Gastroesophageal sphincter (tissue), 4 donors: ENCODE results near the gene MAP2K3. TPM values are rescaled to one million over a fixed set of nuclear protein-coding genes. Genes with fewer than 3 reads are reported as not detected.
"Not testable (repeated sequence)": the region's sequence is repeated elsewhere in the genome, so short reads cannot be mapped to it uniquely, and the experiment has no call there.

ENCODE experiments used
- ATAC-seq: fragments of 150-250 bp; one replicate; pipeline ENCODE4 v1.9.1; 2016; ENCODE audit warnings: mild to moderate bottlenecking, moderate library complexity
- H3K27ac ChIP-seq, 4 donors: fragments of 200-600 bp; sonication (generic) in 3 of 4; 1 replicate in 3 of 4; 2 replicates in 1 of 4; pipeline ENCODE4 v1.5.1; 2016 to 2019
- H3K27me3 ChIP-seq: fragments of 200-600 bp; sonication (generic); one replicate; pipeline ENCODE4 v1.5.1; 2019
- H3K36me3 ChIP-seq, 2 donors: fragments of 200-600 bp; sonication (generic); one replicate each; pipeline ENCODE4 v1.5.1; 2019; ENCODE audit warnings: control low read depth in 1 of 2
- H3K4me1 ChIP-seq, 3 donors: fragments of 200-600 bp; sonication (generic); 1 replicate in 2 of 3; 2 replicates in 1 of 3; pipeline ENCODE4 v1.5.1; 2016 to 2019; ENCODE audit warnings: control low read depth in 2 of 3
- H3K4me3 ChIP-seq, 2 donors: fragments of 200-600 bp; sonication (generic); one replicate each; pipeline ENCODE4 v1.5.1; 2019; ENCODE audit warnings: mild to moderate bottlenecking in 1 of 2, moderate library complexity in 1 of 2
- H3K9me3 ChIP-seq, 3 donors: fragments of 200-600 bp; sonication (generic); one replicate each; pipeline ENCODE4 v1.5.1; 2017 to 2019; ENCODE audit warnings: control low read depth in 2 of 3
- EP300 ChIP-seq: sonication (generic); formaldehyde crosslinking; IDR thresholded peaks from one replicate; pipeline ENCODE4 v1.6.1; 2017; ENCODE audit warnings: antibody characterized with exemption, mild to moderate bottlenecking
- POLR2A ChIP-seq, 2 donors: fragments of 450-650 bp; IDR thresholded peaks; one replicate each; pipeline ENCODE4 v1.6.1; 2017; ENCODE audit warnings: antibody characterized with exemption in 2 of 2, mild to moderate bottlenecking in 2 of 2, moderate library complexity in 1 of 2
- POLR2AphosphoS5 ChIP-seq: sonication (generic); formaldehyde crosslinking; IDR thresholded peaks from one replicate; pipeline ENCODE4 v1.6.1; 2017; ENCODE audit warnings: antibody characterized with exemption
- WGBS, 2 donors: methylation state at CpG; one replicate each; pipeline ENCODE4 v1.1.5; 2018; ENCODE audit warnings: low coverage in 1 of 2; 5-methylcytosine and 5-hydroxymethylcytosine counted together
- total RNA-seq, 4 donors: library from RNA; depleted of rRNA; stranded (reverse); fragments of >200 nt; gene quantifications; one replicate each; pipeline ENCODE4 v1.1.0, GENCODE V29; 2016
- TF ChIP-seq, protein P1 (sequence below), 4 experiments: fragments of 200-600 bp in 2 of 4; fragments of 450-650 bp in 2 of 4; sonication (generic) in 1 of 4; IDR thresholded peaks; one replicate each; pipeline ENCODE4 v1.5.1; 2017 to 2019; ENCODE audit warnings: antibody characterized with exemption in 4 of 4, mild to moderate bottlenecking in 2 of 4, moderate library complexity in 2 of 4

The MAP2K3 gene
- total RNA-seq, 4 donors from 2014 or later: 18.3 to 46.2 (median 35.2) TPM

DNA sequence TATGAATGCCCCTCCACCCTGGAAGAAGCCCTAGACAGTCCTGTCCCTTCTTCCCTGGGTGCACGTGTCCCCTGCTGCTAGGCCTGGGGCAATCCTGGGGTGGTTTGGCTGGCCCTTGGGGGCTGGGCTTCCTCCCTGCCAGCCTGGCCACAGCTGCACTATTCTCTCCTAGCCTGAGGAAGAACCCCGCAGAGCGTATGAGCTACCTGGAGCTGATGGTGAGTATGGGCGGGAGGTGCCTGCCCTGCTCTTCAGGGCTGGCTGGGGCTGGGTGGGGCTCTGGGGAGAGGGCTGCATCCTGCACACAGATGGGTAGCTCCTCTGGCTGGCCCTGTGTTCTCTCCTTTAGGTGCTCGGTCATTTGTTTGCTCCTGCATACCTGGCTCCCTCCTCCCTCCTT lies 28.8 kb downstream of the MAP2K3 start:
- Histone ChIP-seq H3K36me3 (peaks cover 0 to 63% of the 10 kb centered on the region in 2 donors), H3K27ac (no peak overlapping the region), H3K4me3 (no peak overlapping the region), H3K4me1 (peaks cover 0 to 24% (median 4%) of the 10 kb centered on the region in 3 donors), H3K9me3 (peaks cover 0 to 9% (median 0%) of the 10 kb centered on the region in 3 donors), H3K27me3 (no peaks in the 10 kb centered on the region)
- 100% methylated on average over 2 of the region's 5 CpGs; no CpG with 5 or more reads in 1 of the 2 donors for WGBS, 2 donors
- TF ChIP-seq POLR2A (IDR thresholded peaks at IDR 0.05) (no peak), POLR2AphosphoS5 (no peak), EP300 (no peak)
- TF ChIP-seq, protein P1, sequence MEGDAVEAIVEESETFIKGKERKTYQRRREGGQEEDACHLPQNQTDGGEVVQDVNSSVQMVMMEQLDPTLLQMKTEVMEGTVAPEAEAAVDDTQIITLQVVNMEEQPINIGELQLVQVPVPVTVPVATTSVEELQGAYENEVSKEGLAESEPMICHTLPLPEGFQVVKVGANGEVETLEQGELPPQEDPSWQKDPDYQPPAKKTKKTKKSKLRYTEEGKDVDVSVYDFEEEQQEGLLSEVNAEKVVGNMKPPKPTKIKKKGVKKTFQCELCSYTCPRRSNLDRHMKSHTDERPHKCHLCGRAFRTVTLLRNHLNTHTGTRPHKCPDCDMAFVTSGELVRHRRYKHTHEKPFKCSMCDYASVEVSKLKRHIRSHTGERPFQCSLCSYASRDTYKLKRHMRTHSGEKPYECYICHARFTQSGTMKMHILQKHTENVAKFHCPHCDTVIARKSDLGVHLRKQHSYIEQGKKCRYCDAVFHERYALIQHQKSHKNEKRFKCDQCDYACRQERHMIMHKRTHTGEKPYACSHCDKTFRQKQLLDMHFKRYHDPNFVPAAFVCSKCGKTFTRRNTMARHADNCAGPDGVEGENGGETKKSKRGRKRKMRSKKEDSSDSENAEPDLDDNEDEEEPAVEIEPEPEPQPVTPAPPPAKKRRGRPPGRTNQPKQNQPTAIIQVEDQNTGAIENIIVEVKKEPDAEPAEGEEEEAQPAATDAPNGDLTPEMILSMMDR (IDR thresholded peaks at IDR 0.05): no peak
- ATAC-seq: no peak

DNA sequence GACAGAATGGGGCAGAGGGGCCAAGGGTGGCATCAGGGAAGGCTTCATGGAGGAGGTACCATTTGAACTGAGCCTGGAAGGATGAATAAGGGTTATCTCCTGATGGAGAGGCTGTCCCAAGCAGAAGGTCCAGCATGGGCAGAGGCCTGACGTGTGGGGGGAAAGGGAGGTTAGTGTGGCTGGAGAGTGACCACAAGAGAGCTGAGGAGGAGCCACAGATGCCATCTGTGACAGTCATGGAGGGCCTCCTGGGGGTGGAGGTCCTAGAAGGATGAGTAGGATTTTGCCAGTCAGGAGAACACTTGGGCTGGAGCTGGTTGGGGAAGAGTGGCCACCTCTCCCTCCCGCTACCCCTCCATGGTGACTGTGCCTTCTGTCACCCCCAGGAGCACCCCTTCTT lies 29.2 kb downstream of the MAP2K3 start:
- not testable (repeated sequence) for ATAC-seq, H3K27me3 ChIP-seq, H3K4me3 ChIP-seq, H3K9me3 ChIP-seq
- 60% methylated on average over 2 of the region's 2 CpGs; no CpG with 5 or more reads in 1 of the 2 donors for WGBS, 2 donors
- H3K27ac ChIP-seq: peak overlapping the region in 1 of 4 donors; percentile 40
- peaks cover 0 to 24% (median 4%) of the 10 kb centered on the region in 3 donors for H3K4me1 ChIP-seq
- H3K36me3 ChIP-seq: peaks cover 0 to 58% of the 10 kb centered on the region in 2 donors

DNA sequence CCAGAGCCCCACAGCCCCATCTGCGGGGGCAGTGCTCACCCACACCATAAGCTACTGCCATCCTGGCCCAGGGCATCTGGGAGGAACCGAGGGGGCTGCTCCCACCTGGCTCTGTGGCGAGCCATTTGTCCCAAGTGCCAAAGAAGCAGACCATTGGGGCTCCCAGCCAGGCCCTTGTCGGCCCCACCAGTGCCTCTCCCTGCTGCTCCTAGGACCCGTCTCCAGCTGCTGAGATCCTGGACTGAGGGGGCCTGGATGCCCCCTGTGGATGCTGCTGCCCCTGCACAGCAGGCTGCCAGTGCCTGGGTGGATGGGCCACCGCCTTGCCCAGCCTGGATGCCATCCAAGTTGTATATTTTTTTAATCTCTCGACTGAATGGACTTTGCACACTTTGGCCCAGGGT lies 29.8 kb downstream of the MAP2K3 start:
- Histone ChIP-seq H3K36me3 (peaks cover 0 to 53% of the 10 kb centered on the region in 2 donors), H3K4me1 (peaks cover 0 to 24% (median 4%) of the 10 kb centered on the region in 3 donors), H3K27ac (peak overlapping the region in 1 of 4 donors; percentile 40)
- no CpG with 5 or more reads among the region's 7 CpGs for WGBS, 2 donors
- H3K4me3 ChIP-seq, H3K9me3 ChIP-seq, H3K27me3 ChIP-seq, ATAC-seq: not testable (repeated sequence)

DNA sequence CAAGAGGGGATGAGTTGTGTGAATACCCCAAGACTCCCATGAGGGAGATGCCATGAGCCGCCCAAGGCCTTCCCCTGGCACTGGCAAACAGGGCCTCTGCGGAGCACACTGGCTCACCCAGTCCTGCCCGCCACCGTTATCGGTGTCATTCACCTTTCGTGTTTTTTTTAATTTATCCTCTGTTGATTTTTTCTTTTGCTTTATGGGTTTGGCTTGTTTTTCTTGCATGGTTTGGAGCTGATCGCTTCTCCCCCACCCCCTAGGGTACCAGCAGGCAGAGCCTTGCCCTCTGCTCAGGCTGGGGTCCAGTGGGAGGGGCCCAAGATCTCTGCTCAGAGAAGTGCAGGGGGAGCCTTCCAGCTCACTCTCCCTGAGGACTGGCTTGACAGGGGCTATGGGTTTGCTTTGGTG lies 30.2 kb downstream of the MAP2K3 start:
- H3K4me1 ChIP-seq: peaks cover 0 to 24% (median 4%) of the 10 kb centered on the region in 3 donors
- ATAC-seq, H3K4me3 ChIP-seq, H3K27me3 ChIP-seq, H3K9me3 ChIP-seq: not testable (repeated sequence)
- peaks cover 0 to 49% of the 10 kb centered on the region in 2 donors for H3K36me3 ChIP-seq
- WGBS, 2 donors: 81 to 89% methylated on average over 5 to 7 of the region's 7 CpGs
- peak overlapping the region in 1 of 4 donors; percentile 19 for H3K27ac ChIP-seq

DNA sequence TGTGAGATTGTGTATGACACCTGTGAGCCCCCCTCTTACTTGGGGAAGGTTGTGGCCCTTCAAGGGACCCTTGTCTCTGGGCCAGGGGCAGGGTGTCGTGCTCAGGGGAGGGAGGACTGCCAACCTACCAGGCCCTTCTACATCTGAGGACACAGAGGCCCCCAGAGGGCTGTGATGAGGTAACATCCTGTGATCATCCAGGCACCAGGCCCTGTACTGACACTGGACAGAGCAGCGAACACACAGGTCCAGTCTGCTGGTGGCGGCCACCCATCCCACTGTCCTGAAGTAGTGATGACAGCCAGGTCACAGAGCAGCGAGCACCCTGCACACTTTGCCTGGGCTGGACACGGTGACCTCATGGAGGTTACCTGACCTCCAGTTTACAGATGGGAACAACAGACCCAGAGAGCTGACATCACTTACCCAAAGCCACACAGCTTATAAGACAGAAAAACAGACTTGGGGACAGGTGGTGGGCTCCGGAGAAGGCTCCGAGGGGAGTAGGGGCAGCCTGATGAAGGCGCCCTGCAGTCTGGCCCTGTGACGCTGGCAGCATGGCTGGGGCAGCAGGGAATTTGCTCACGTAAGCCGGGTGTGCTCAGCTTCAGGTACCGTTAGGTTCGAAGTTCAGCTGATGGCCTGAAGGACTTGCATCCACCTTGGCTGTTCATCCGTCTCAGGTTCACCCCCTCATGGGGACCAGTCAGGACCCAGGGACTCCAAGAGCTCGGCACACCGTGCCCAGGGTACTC lies 30.9 kb downstream of the MAP2K3 start:
- peaks cover 0 to 42% of the 10 kb centered on the region in 2 donors for H3K36me3 ChIP-seq
- not testable (repeated sequence) for H3K27me3 ChIP-seq, ATAC-seq, H3K9me3 ChIP-seq, H3K4me3 ChIP-seq
- WGBS, 2 donors: 57% methylated on average over 1 of the region's 16 CpGs; no CpG with 5 or more reads in 1 of the 2 donors
- H3K27ac ChIP-seq: peak overlapping the region in 2 of 4 donors; percentile 23 to 24
- H3K4me1 ChIP-seq: peaks cover 0 to 20% (median 4%) of the 10 kb centered on the region in 3 donors

DNA sequence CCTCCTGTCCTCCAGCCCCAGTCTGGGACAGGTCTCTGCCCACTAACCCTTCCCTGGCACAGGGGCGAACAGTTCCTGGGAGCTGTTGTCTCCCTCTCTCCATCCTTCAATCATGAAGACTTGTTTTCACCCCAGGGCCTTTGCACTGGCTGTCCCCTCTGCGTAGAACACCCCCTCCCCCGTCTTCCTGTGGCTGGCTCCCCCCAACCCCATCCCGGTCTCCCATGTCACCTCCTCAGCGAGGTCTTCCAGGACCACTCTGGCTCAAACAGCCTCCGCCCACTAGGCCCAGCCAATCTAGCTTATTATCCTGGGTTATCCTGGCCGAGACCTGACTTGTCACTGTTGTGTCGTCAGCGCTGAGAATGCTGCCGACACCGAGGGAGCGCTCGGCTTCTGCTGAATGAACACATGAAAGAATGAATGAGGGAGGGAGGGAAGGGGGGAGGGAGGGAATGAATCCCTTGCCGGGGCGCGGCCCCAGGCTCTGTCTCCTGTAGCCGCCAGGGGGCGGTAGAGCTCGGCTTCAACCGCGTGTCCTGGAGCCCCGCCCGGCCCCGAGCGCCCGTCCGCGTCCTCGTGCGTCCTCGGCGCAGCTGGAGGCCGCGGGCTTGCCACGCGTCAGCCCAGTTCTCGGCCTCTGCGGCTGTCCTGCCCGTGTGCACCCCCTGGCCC lies 31.8 kb downstream of the MAP2K3 start:
- H3K36me3 ChIP-seq: peaks cover 0 to 40% of the 10 kb centered on the region in 2 donors
- not testable (repeated sequence) for H3K9me3 ChIP-seq, H3K27me3 ChIP-seq
- peak overlapping the region in 3 of 4 donors; percentile 76 to 81 (median 76) for H3K27ac ChIP-seq
- TF ChIP-seq, protein P1 (IDR thresholded peaks at IDR 0.05): peak in 1 of 4 experiments; percentile 29
- H3K4me1 ChIP-seq: peaks cover 0 to 11% (median 4%) of the 10 kb centered on the region in 3 donors
- ATAC-seq: peak; percentile 81
- WGBS, 2 donors: 51% methylated on average over 3 of the region's 39 CpGs; no CpG with 5 or more reads in 1 of the 2 donors
- H3K4me3 ChIP-seq: peak overlapping the region in 1 of 2 donors; percentile 36

DNA sequence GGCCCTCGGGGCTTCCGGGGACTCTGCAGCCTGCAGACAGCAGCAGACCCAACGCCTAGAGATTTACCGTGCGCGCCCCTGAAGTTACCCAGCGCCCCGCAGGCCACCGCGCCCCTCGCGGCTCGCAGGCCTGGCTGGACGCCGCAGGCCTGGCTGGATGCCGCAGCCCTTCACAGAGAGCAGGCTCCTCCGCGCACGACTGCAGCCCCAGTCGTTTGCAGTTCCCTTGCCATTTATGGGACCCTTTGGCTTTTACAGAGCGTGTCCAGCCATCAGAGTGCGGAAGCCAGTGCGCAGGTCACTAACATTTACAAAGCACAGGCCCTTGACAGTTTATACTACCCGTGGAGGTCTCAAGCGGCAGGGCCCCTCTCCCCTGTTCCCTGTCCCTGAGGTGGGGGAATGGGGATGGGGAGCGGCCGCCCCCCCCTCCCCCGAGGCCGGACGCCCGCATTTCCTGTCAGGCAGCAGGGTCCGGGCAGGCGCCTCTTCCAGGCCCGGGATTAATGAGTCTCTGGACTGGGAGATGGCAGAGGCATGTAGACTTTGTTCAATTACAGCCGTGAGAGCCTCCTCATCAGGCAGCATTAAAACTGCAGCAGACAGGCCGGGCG lies 32.5 kb downstream of the MAP2K3 start:
- H3K27ac ChIP-seq: peak overlapping the region; percentile 61 to 81 (median 76)
- H3K27me3 ChIP-seq, H3K9me3 ChIP-seq: not testable (repeated sequence)
- H3K36me3 ChIP-seq: peaks cover 0 to 36% of the 10 kb centered on the region in 2 donors
- ATAC-seq: peak; percentile 60
- WGBS, 2 donors: no CpG with 5 or more reads among the region's 37 CpGs
- peak overlapping the region in 1 of 2 donors; percentile 36 for H3K4me3 ChIP-seq
- peaks cover 0 to 10% (median 4%) of the 10 kb centered on the region in 3 donors for H3K4me1 ChIP-seq

DNA sequence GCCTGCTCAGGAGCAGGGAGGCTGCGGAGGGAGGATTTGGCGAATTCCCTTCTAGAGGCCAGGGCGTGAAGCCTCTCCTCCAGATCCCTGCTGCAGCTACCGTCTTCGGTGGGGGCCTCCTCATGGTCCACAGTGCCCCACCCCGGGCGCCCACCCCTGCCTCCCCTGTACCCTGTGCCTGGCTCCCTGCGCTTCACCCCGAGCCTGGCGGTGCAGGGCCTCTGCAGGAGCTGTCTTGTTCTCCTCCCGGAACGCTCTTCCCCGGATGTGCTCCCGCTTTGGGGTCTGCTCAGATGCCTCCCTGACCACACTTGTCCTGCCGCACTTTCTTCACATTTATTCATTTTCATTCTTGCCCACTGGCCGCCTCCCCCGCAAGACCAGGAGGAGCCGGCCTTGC lies 33.3 kb downstream of the MAP2K3 start:
- not testable (repeated sequence) for H3K27me3 ChIP-seq
- peak overlapping the region in 2 of 4 donors; percentile 76 to 81 for H3K27ac ChIP-seq
- WGBS, 2 donors: 91 to 100% methylated on average over 1 to 12 of the region's 18 CpGs

More for the DNA sequence above, 33.3 kb downstream of the MAP2K3 start:
- not testable (repeated sequence) for ATAC-seq, H3K9me3 ChIP-seq, H3K4me3 ChIP-seq
- Histone ChIP-seq H3K36me3 (peaks cover 0 to 28% of the 10 kb centered on the region in 2 donors), H3K4me1 (peaks cover 0 to 10% (median 4%) of the 10 kb centered on the region in 3 donors)
